Measurements from ENCODE around the gene NUP155. TPM values are rescaled to one million over a fixed set of nuclear protein-coding genes. Genes with fewer than 3 reads are reported as not detected.
"Not testable (repeated sequence)": the region's sequence is repeated elsewhere in the genome, so short reads cannot be mapped to it uniquely, and the experiment has no call there.

Gene NUP155
- total RNA-seq, 4 donors from 2014 or later: 10.3 to 11.4 (median 10.5) TPM

DNA sequence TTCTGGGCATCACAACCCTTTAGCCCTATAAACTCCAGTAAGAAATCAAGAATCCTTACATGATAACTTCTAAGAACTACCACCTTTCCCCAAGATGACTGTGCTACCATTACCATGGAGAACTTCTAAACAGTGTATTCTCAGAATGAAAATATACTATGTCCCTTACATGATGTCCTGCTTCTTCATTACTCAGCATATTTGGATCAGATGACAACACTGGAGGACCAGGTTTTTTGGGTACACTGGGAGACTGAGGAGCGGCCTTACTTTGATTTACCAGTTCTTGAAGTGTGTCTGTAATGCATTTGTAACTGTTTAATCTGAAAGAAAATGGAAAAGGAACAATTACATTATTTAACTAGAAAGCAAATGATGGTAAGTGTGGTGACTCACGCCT is 66.0 kb downstream of the NUP155 start:
- no peaks in the 10 kb centered on the region for H3K9me3 ChIP-seq
- H3K36me3 ChIP-seq: peaks cover 5 to 90% of the 10 kb centered on the region in 2 donors
- no peaks in the 10 kb centered on the region for H3K27me3 ChIP-seq
- in situ Hi-C loops (cut with MboI; ENCODE audit: low sequenced_read_pairs in 4 of 4) (loop anchor here in 3 of 4 donors (25.0 kb wide), 3 partner anchors 268 to 1657 kb away; no protein-coding TSS in a partner anchor), intact Hi-C loops (cut with DNase I; ENCODE audit: low total_unique reads) (no loop called here)
- no peaks in the 10 kb centered on the region for H3K4me1 ChIP-seq
- DNase-seq: no peak
- no peak overlapping the region for H3K27ac ChIP-seq
- TF ChIP-seq POLR2A (IDR thresholded peaks at IDR 0.05): no peak
- TF ChIP-seq CTCF (IDR thresholded peaks at IDR 0.05 in 4 of 5, conservative IDR thresholded peaks at IDR 0.05 in 1 of 5): no peak
- ATAC-seq: no peak
- H3K4me3 ChIP-seq: no peak overlapping the region

- H3K27me3 ChIP-seq; DNase-seq; H3K4me3 ChIP-seq; in situ Hi-C loops (cut with MboI; ENCODE audit: low sequenced_read_pairs in 4 of 4); ATAC-seq; H3K4me1 ChIP-seq; intact Hi-C loops (cut with DNase I; ENCODE audit: low total_unique reads); H3K27ac ChIP-seq; H3K9me3 ChIP-seq: not testable (repeated sequence)
- peaks cover 0 to 70% of the 10 kb centered on the region in 2 donors for H3K36me3 ChIP-seq
These were observed 74.6 kb downstream of the NUP155 start for GRCh38 chr5:37296313-37296712.

DNA sequence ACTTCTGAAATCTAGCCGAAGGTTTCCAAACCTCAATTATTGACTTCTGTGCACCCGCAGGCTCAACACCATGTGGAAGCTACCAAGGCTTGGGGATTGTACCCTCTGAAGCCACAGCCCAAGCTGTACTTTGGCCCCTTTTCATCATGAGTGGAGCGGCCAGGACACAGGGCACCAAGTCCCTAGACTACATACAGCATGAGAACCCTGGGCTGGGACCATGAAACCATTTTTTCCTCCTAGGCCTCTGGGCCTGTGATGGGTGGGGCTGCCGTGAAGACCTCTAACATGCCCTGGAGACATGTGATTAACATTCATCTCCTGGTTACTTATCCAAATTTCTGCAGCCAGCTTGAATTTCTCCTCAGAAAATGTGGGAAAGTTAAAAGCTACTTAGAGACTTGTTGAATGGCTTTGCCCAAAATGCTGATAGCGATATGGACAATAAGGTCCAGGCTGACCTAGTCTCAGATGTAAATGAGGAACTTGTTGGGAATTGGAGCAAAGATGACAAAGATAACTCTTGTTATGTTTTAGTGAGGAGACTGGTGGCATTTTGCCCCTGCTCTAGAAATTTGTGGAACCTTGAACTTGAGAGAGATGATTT is 87.6 kb downstream of the NUP155 start:
- Histone ChIP-seq H3K27me3 (no peaks in the 10 kb centered on the region), H3K36me3 (no peaks in the 10 kb centered on the region), H3K4me3 (no peak overlapping the region), H3K4me1 (no peaks in the 10 kb centered on the region), H3K27ac (no peak overlapping the region), H3K9me3 (no peaks in the 10 kb centered on the region)
- ATAC-seq: no peak
- in situ Hi-C loops (cut with MboI; ENCODE audit: low sequenced_read_pairs in 4 of 4): no loop called here
- intact Hi-C loops (cut with DNase I; ENCODE audit: low total_unique reads): no loop called here
- TF ChIP-seq CTCF (IDR thresholded peaks at IDR 0.05 in 4 of 5, conservative IDR thresholded peaks at IDR 0.05 in 1 of 5) (no peak), POLR2A (IDR thresholded peaks at IDR 0.05) (no peak)
- DNase-seq: no peak

- DNase-seq (no peak), ATAC-seq (no peak)
- Histone ChIP-seq H3K36me3 (no peaks in the 10 kb centered on the region), H3K9me3 (no peaks in the 10 kb centered on the region), H3K4me1 (no peaks in the 10 kb centered on the region), H3K27me3 (no peaks in the 10 kb centered on the region), H3K27ac (no peak overlapping the region), H3K4me3 (no peak overlapping the region)
- intact Hi-C loops (cut with DNase I; ENCODE audit: low total_unique reads): no loop called here
- TF ChIP-seq POLR2A (IDR thresholded peaks at IDR 0.05) (no peak), CTCF (IDR thresholded peaks at IDR 0.05 in 4 of 5, conservative IDR thresholded peaks at IDR 0.05 in 1 of 5) (no peak)
- in situ Hi-C loops (cut with MboI; ENCODE audit: low sequenced_read_pairs in 4 of 4): no loop called here
These were observed 95.4 kb downstream of the NUP155 start for GRCh38 chr5:37275511-37275910.

DNA sequence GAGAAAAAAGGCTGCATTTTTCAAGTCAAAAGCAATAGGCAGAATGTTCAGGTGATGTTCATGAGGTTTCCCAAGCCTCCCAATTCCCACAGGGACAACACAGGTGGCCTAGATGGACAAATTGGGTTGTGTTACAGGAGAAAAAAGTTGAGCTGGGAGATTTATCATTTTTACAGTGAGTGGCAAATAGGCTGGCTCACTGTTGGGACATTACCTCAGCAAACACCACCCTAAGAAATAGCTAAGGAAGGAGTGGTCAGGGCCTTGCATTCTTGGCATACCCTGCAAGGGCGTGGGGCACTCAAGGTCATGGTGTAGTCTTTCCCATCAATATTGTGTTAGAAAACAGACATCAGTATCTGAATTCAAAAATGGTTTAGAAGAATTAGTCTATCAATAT is 98.4 kb downstream of the NUP155 start:
- TF ChIP-seq POLR2A (IDR thresholded peaks at IDR 0.05) (no peak), CTCF (IDR thresholded peaks at IDR 0.05 in 4 of 5, conservative IDR thresholded peaks at IDR 0.05 in 1 of 5) (no peak)
- in situ Hi-C loops (cut with MboI; ENCODE audit: low sequenced_read_pairs in 4 of 4): no loop called here

GRCh38 chr5:37268100-37268499 is 102.8 kb downstream of the NUP155 start:
- H3K4me1 ChIP-seq; H3K36me3 ChIP-seq; ATAC-seq; H3K9me3 ChIP-seq; H3K27ac ChIP-seq; DNase-seq; H3K4me3 ChIP-seq; in situ Hi-C loops (cut with MboI; ENCODE audit: low sequenced_read_pairs in 4 of 4); H3K27me3 ChIP-seq; intact Hi-C loops (cut with DNase I; ENCODE audit: low total_unique reads): not testable (repeated sequence)

More for the DNA sequence above, 98.4 kb downstream of the NUP155 start:
- Histone ChIP-seq H3K27me3 (no peaks in the 10 kb centered on the region), H3K9me3 (no peaks in the 10 kb centered on the region), H3K27ac (no peak overlapping the region), H3K4me1 (no peaks in the 10 kb centered on the region), H3K36me3 (no peaks in the 10 kb centered on the region), H3K4me3 (no peak overlapping the region)
- no peak for DNase-seq
- intact Hi-C loops (cut with DNase I; ENCODE audit: low total_unique reads): no loop called here
- no peak for ATAC-seq

All from gastrocnemius medialis (tissue), 4 donors.